ENCODE data around the gene CFAP299.
"Not testable (repeated sequence)": the region's sequence is repeated elsewhere in the genome, so short reads cannot be mapped to it uniquely, and the experiment has no call there.

Gene CFAP299

GRCh38 chr4:80331693-80332092 lies 3.8 kb upstream of the CFAP299 start:
- no peak for DNase-seq (ENCODE audit: low read depth in 2 of 2)

- DNase-seq (ENCODE audit: low read depth in 2 of 2): no peak
Measured at GRCh38 chr4:80333121-80333520, 2.4 kb upstream of the CFAP299 start.

- no peak for DNase-seq (ENCODE audit: low read depth in 2 of 2)
Measured at GRCh38 chr4:80334568-80334967, 962 bp upstream of the CFAP299 start.

- no peak for DNase-seq (ENCODE audit: low read depth in 2 of 2)
Measured at GRCh38 chr4:80335226-80335553, 340 bp upstream of the CFAP299 start.

- DNase-seq (ENCODE audit: low read depth in 2 of 2): no peak
Measured at GRCh38 chr4:80336582-80336981, 1.1 kb downstream of the CFAP299 start.

GRCh38 chr4:80340036-80340435 lies 4.5 kb downstream of the CFAP299 start:
- no peak for DNase-seq (ENCODE audit: low read depth in 2 of 2)

GRCh38 chr4:80342684-80343083 lies 7.2 kb downstream of the CFAP299 start:
- DNase-seq (ENCODE audit: low read depth in 2 of 2): not testable (repeated sequence)

GRCh38 chr4:80343887-80344286 lies 8.4 kb downstream of the CFAP299 start:
- no peak for DNase-seq (ENCODE audit: low read depth in 2 of 2)

- no peak for DNase-seq (ENCODE audit: low read depth in 2 of 2)
Measured at GRCh38 chr4:80360084-80360483, 24.6 kb downstream of the CFAP299 start.

- DNase-seq (ENCODE audit: low read depth in 2 of 2): no peak
Measured at GRCh38 chr4:80360900-80361299, 25.4 kb downstream of the CFAP299 start.

- DNase-seq (ENCODE audit: low read depth in 2 of 2): no peak
Measured at GRCh38 chr4:80361329-80361900, 25.9 kb downstream of the CFAP299 start.

GRCh38 chr4:80362578-80363181 lies 27.1 kb downstream of the CFAP299 start:
- peak; percentile 19 to 22 for DNase-seq (ENCODE audit: low read depth in 2 of 2)

GRCh38 chr4:80365928-80366327 lies 30.4 kb downstream of the CFAP299 start:
- DNase-seq (ENCODE audit: low read depth in 2 of 2): peak; percentile 28 to 34

GRCh38 chr4:80367737-80368136 lies 32.2 kb downstream of the CFAP299 start:
- no peak for DNase-seq (ENCODE audit: low read depth in 2 of 2)

GRCh38 chr4:80370635-80371034 lies 35.1 kb downstream of the CFAP299 start:
- no peak for DNase-seq (ENCODE audit: low read depth in 2 of 2)

- DNase-seq (ENCODE audit: low read depth in 2 of 2): no peak
Measured at GRCh38 chr4:80371046-80371445, 35.5 kb downstream of the CFAP299 start.

- no peak for DNase-seq (ENCODE audit: low read depth in 2 of 2)
Measured at GRCh38 chr4:80374180-80374579, 38.6 kb downstream of the CFAP299 start.

GRCh38 chr4:80382090-80382832 lies 46.7 kb downstream of the CFAP299 start:
- DNase-seq (ENCODE audit: low read depth in 2 of 2): no peak

GRCh38 chr4:80385397-80386280 lies 50.1 kb downstream of the CFAP299 start:
- no peak for DNase-seq (ENCODE audit: low read depth in 2 of 2)

GRCh38 chr4:80386281-80386886 lies 50.9 kb downstream of the CFAP299 start:
- DNase-seq (ENCODE audit: low read depth in 2 of 2): no peak

GRCh38 chr4:80387390-80388283 lies 52.1 kb downstream of the CFAP299 start:
- DNase-seq (ENCODE audit: low read depth in 2 of 2): no peak
